GM12878 (cell line): ENCODE data around the gene CFAP58. TPM values are rescaled to one million over a fixed set of nuclear protein-coding genes. Genes with fewer than 3 reads are reported as not detected.

Source experiments
- ATAC-seq: fragments of 200-7000 bp; cut with Tn5 transposase; 3 replicates; pipeline ENCODE4 v1.9.1; 2020; ENCODE audit warnings: mild to moderate bottlenecking, moderate library complexity
- BruUV-seq: library from RNA; stranded (reverse); fragments of 400-500 nt; replicated peaks from 2 replicates; lab custom pipeline; 2021; lab: Mats Ljungman, UMichigan
- CTCF ChIA-PET: fragments of 300-600 bp; sonication (Branson Sonifier 250); formaldehyde crosslinking; extraction: SDS; loops from one replicate; lab custom pipeline; 2021; ENCODE audit warnings: inconsistent platforms; lab: Yijun Ruan, JAX
- POLR2A ChIA-PET: fragments of 350-600 bp; formaldehyde crosslinking; extraction: SDS; loops from one replicate; lab custom pipeline; 2021; ENCODE audit warnings: inconsistent platforms; lab: Charles Lee
- RAD21 ChIA-PET: fragments of 300-600 bp; sonication (Branson Sonifier 250); formaldehyde crosslinking; loops from one replicate; lab custom pipeline; 2023; ENCODE audit warnings: antibody characterized with exemption; ENCODE audit not compliant: unreplicated experiment; lab: Charles Lee
- SMC1A ChIA-PET: fragments of 300-600 bp; sonication (Branson Sonifier 250); formaldehyde crosslinking; loops from one replicate; lab custom pipeline; 2023; ENCODE audit not compliant: unreplicated experiment, uncharacterized antibody; lab: Charles Lee
- DNase-seq: peaks from one replicate; pipeline ENCODE4 v3.0.0-alpha.2; 2011; ENCODE audit warnings: low read depth, low spot score
- FAIRE-seq: peaks from 3 replicates; lab custom pipeline; 2011; peaks lifted over from hg19 to GRCh38; lab: Jason Lieb, UNC
- H2AFZ ChIP-seq: 2 replicates; pipeline ENCODE4 v1.6.0; 2011; ENCODE audit warnings: low read depth, low read length, control low read depth; ENCODE audit not compliant: control insufficient read depth
- H3K27ac ChIP-seq: 2 replicates; pipeline ENCODE4 v1.5.1; 2011; ENCODE audit warnings: control low read depth; ENCODE audit not compliant: control insufficient read depth, insufficient read depth
- H3K27me3 ChIP-seq, 2 experiments: replicated peaks in 1 of 2; 2 replicates each; pipeline versions ENCODE4 v1.6.0 to v1.6.1; 2011; ENCODE audit warnings: low read length in 1 of 2; ENCODE audit not compliant: control insufficient read depth in 2 of 2, insufficient read depth in 2 of 2
- H3K36me3 ChIP-seq, 2 experiments: 2 replicates each; pipeline ENCODE4 v1.5.1; 2011; ENCODE audit warnings: low read length in 1 of 2; ENCODE audit not compliant: control insufficient read depth in 2 of 2, insufficient read depth in 2 of 2
- H3K4me1 ChIP-seq: 2 replicates; pipeline ENCODE4 v1.6.1; 2011; ENCODE audit warnings: mild to moderate bottlenecking, low read length, moderate library complexity, mixed read lengths; ENCODE audit not compliant: control insufficient read depth, insufficient read depth
- H3K4me2 ChIP-seq: 2 replicates; pipeline ENCODE4 v1.6.0; 2011; ENCODE audit warnings: control low read depth; ENCODE audit not compliant: control insufficient read depth, insufficient read depth
- H3K4me3 ChIP-seq: fragments of 200-600 bp; sonication (generic); 2 replicates; pipeline ENCODE4 v1.5.1; 2016
- H3K79me2 ChIP-seq: 2 replicates; pipeline ENCODE4 v1.6.0; 2011; ENCODE audit warnings: low read length; ENCODE audit not compliant: control insufficient read depth, insufficient read depth
- H3K9ac ChIP-seq: 2 replicates; pipeline ENCODE4 v1.8.0; 2011; ENCODE audit warnings: low read length, control low read depth, mixed read lengths; ENCODE audit not compliant: control insufficient read depth, insufficient read depth
- H3K9me3 ChIP-seq: replicated peaks from 3 replicates; pipeline ENCODE4 v1.5.1; 2011; ENCODE audit warnings: mild to moderate bottlenecking, low read length; ENCODE audit not compliant: control insufficient read depth, insufficient read depth
- H4K20me1 ChIP-seq: 2 replicates; pipeline ENCODE4 v1.6.0; 2011; ENCODE audit not compliant: control insufficient read depth, insufficient read depth
- CBX5 ChIP-seq: sonication (generic); IDR thresholded peaks from 2 replicates; pipeline ENCODE4 v1.6.1; 2016; ENCODE audit warnings: low read depth, moderate library complexity, mild to moderate bottlenecking, inconsistent platforms
- CTCF ChIP-seq, 3 experiments: IDR thresholded peaks in 2 of 3; conservative IDR thresholded peaks in 1 of 3; 2 replicates each; pipeline ENCODE4 v1.5.1; 2011; ENCODE audit warnings: low read depth in 3 of 3, low read length in 3 of 3, mild to moderate bottlenecking in 3 of 3, control low read depth in 2 of 3, moderate library complexity in 2 of 3, inconsistent platforms in 1 of 3, mixed read lengths in 1 of 3; ENCODE audit not compliant: control insufficient read depth in 2 of 3, insufficient read depth in 1 of 3; ENCODE audit errors: extremely low read depth in 1 of 3
- FOS ChIP-seq: IDR thresholded peaks from 3 replicates; pipeline ENCODE4 v1.6.1; 2011; ENCODE audit warnings: borderline replicate concordance; ENCODE audit not compliant: insufficient read length; ENCODE audit errors: extremely low read depth
- GATAD2B ChIP-seq: fragments of 450-650 bp; conservative IDR thresholded peaks from 2 replicates; pipeline ENCODE4 v1.6.1; 2017; ENCODE audit warnings: low read depth, mild to moderate bottlenecking, moderate library complexity
- IKZF2 ChIP-seq, 2 experiments: fragments of 450-650 bp; IDR thresholded peaks; 2 replicates each; pipeline ENCODE4 v1.6.1; 2017; ENCODE audit warnings: mild to moderate bottlenecking in 2 of 2, moderate library complexity in 2 of 2
- MTA2 ChIP-seq: fragments of 450-650 bp; IDR thresholded peaks from 2 replicates; pipeline ENCODE4 v1.6.1; 2016; ENCODE audit warnings: low read depth, mild to moderate bottlenecking, moderate library complexity
- MTA3 ChIP-seq: IDR thresholded peaks from 2 replicates; pipeline ENCODE4 v1.6.1; 2012; ENCODE audit warnings: low read length, inconsistent platforms, borderline replicate concordance
- PAX8 ChIP-seq: fragments of 450-650 bp; IDR thresholded peaks from 2 replicates; pipeline ENCODE4 v1.6.1; 2017; ENCODE audit warnings: mild to moderate bottlenecking, moderate library complexity
- PKNOX1 ChIP-seq: fragments of 450-650 bp; IDR thresholded peaks from 2 replicates; pipeline ENCODE4 v1.6.1; 2016; ENCODE audit warnings: mild to moderate bottlenecking
- RAD21 ChIP-seq: IDR thresholded peaks from 2 replicates; pipeline ENCODE4 v1.6.1; 2011; ENCODE audit warnings: mild to moderate bottlenecking, low read depth, low read length, moderate library complexity; ENCODE audit not compliant: insufficient read depth
- RFX5 ChIP-seq: IDR thresholded peaks from 2 replicates; pipeline ENCODE4 v1.6.1; 2011; ENCODE audit warnings: low read depth, low read length, improper control_type of control experiment
- SMARCA5 ChIP-seq: fragments of 450-650 bp; IDR thresholded peaks from 2 replicates; pipeline ENCODE4 v1.6.1; 2017; ENCODE audit warnings: mild to moderate bottlenecking
- SP1 ChIP-seq: IDR thresholded peaks from one replicate; pipeline ENCODE4 v1.6.1; 2011; ENCODE audit warnings: low read depth, low read length
- STAT3 ChIP-seq: IDR thresholded peaks from 2 replicates; pipeline ENCODE4 v1.6.1; 2011; ENCODE audit warnings: low read depth, low read length, improper control_type of control experiment
- SUPT20H ChIP-seq: IDR thresholded peaks from 2 replicates; pipeline ENCODE4 v1.6.1; 2011; ENCODE audit warnings: low read depth, mild to moderate bottlenecking, low read length, moderate library complexity, borderline replicate concordance; ENCODE audit not compliant: control insufficient read depth
- TCF7 ChIP-seq: IDR thresholded peaks from 2 replicates; pipeline ENCODE4 v1.6.1; 2014; ENCODE audit warnings: antibody characterized with exemption, borderline replicate concordance
- ZNF384 ChIP-seq: IDR thresholded peaks from 2 replicates; pipeline ENCODE4 v1.6.1; 2012; ENCODE audit warnings: low read depth, mild to moderate bottlenecking, low read length, improper control_type of control experiment, borderline replicate concordance
- WGBS: methylation state at CpG from one replicate; pipeline ENCODE4 v1.1.6; 2016; ENCODE audit warnings: low lambda C conversion rate; ENCODE audit not compliant: insufficient replicate concordance, insufficient coverage; ENCODE audit errors: missing lambda C conversion rate; 5-methylcytosine and 5-hydroxymethylcytosine counted together
- in situ Hi-C: fragments of 300-500 bp; cut with MboI; formaldehyde crosslinking; loops from 9 replicates; pipeline ENCODE4 v1.14.3; 2018; ENCODE audit warnings: mixed read lengths
- intact Hi-C: fragments of 100-400 bp; cut with micrococcal nuclease; formaldehyde crosslinking; loops from one replicate; pipeline ENCODE4 v1.14.2; 2022; ENCODE audit not compliant: unreplicated experiment
- polyA plus RNA-seq, 11 experiments: library from polyadenylated mRNA; depleted of rRNA in 4 of 11; unstranded in 6 of 11; stranded (reverse) in 5 of 11; fragments of >200 nt; fragmentation: Nextera tagmentation in 4 of 11; fragmentation: Illumina TruSeq in 1 of 11; extraction: Ambion mirVana in 4 of 11; extraction: Trizol in 1 of 11; gene quantifications; 1 replicate in 1 of 11; 2 replicates in 10 of 11; pipeline versions ENCODE4 v1.2.1 to v1.2.3, GENCODE V29; 2011 to 2016; ENCODE audit warnings: inconsistent platforms in 2 of 11, missing spikeins in 2 of 11, low read depth in 1 of 11
- total RNA-seq, 4 experiments: library from RNA; depleted of rRNA in 3 of 4; stranded (reverse); fragments of >200 nt in 3 of 4; fragmentation: Illumina TruSeq in 1 of 4; extraction: Trizol in 1 of 4; gene quantifications; 2 replicates each; pipeline versions ENCODE4 v1.2.1 to v1.2.3, GENCODE V29; 2013 to 2021

Gene CFAP58
- total and polyA plus RNA-seq, 10 of the 15 experiments (the other 5 are each of a cell fraction or from before 2014, with no cell fraction given): 0.03 to 0.35 (median 0.21) TPM

- TF ChIP-seq CTCF (IDR thresholded peaks at IDR 0.05 in 2 of 3, conservative IDR thresholded peaks at IDR 0.05 in 1 of 3; ENCODE audit: control insufficient read depth in 2 of 3, extremely low read depth in 1 of 3, insufficient read depth in 1 of 3, low read depth in 3 of 3, low read length in 3 of 3) (peak; percentile 50 to 84 (median 66); a peak in 5 of 6 replicates), MTA3 (no peak), SMARCA5 (peak; percentile 44; the same call in 1 of the 2 replicates), PKNOX1 (0 out of 2 replicates have a peak, but pooled peaks have one; percentile 5)
Observed at GRCh38 chr10:104350127-104350635, 3.5 kb upstream of the CFAP58 start (continued).

- POLR2A ChIA-PET: interaction anchor here (0.8 to 2.2 kb wide), 8 partner anchors 13 to 96 kb away, joined by 3 to 10 read pairs (median 4); partner anchors contain the start of genes GSTO1 and ITPRIP
- Histone ChIP-seq H3K4me3 (no peak overlapping the region), H3K36me3 (no peaks in the 10 kb centered on the region), H3K9me3 (no peaks in the 10 kb centered on the region; the same call in 2 of the 3 replicates), H3K4me1 (peaks cover 51% of the 10 kb centered on the region), H3K9ac (no peak overlapping the region), H3K27ac (no peak overlapping the region), H2AFZ (no peak overlapping the region), H3K4me2 (peak overlapping the region; percentile 32; the same call in 1 of the 2 replicates), H3K79me2 (no peaks in the 10 kb centered on the region), H4K20me1 (no peaks in the 10 kb centered on the region), H3K27me3 (no peaks in the 10 kb centered on the region)
- peak; percentile 47 for ATAC-seq
- no TSS peak for BruUV-seq
- in situ Hi-C loops: no loop called here
- no peak for DNase-seq
- RAD21 ChIA-PET: interaction anchor here (1.0 to 6.8 kb wide), 12 partner anchors 10 to 106 kb away, joined by 3 to 137 read pairs (median 5); partner anchors contain the start of genes GSTO2 and ITPRIP
- WGBS: 19% methylated on average over 2 of the region's 2 CpGs
- CTCF ChIA-PET: interaction anchor here (0.7 to 12.8 kb wide), 25 partner anchors 10 to 463 kb away, joined by 3 to 419 read pairs (median 6); partner anchors contain the start of genes GSTO1, GSTO2 and ITPRIP
- FAIRE-seq: no peak
- intact Hi-C loops: loop anchor here (5.0 kb wide), 1 partner anchor 229 kb away; the partner anchor contains the start of gene SFR1
- SMC1A ChIA-PET: interaction anchor here (0.8 to 10.5 kb wide), 23 partner anchors 8 to 229 kb away, joined by 3 to 187 read pairs (median 5); partner anchors contain the start of genes GSTO1, GSTO2 and ITPRIP
- TF ChIP-seq ZNF384: no peak
- no peak for TF ChIP-seq CBX5
- TF ChIP-seq SUPT20H: no peak
- TF ChIP-seq PAX8: no peak
- no peak for TF ChIP-seq SP1
- TF ChIP-seq RFX5: no peak
- TF ChIP-seq TCF7: no peak
- no peak for TF ChIP-seq STAT3
- TF ChIP-seq GATAD2B: no peak
- TF ChIP-seq IKZF2 (IDR thresholded peaks at IDR 0.05): peak; percentile 59
- no peak for TF ChIP-seq FOS
- TF ChIP-seq MTA2: peak; percentile 12; the same call in 1 of the 2 replicates
- no peak for TF ChIP-seq RAD21
Observed at GRCh38 chr10:104351061-104351702, 2.5 kb upstream of the CFAP58 start.
